Stimulated activated CD4-positive, alpha-beta T cell treated with anti-CD3 and anti-CD28 coated beads, Interleukin-2, amount 100 ng/mL, for 48 hours (primary cell): ENCODE results near the gene STX11.

ENCODE experiments used
- DNase-seq, 2 donors: peaks; one replicate each; pipeline ENCODE4 v3.0.0-alpha.2; 2020

Gene STX11

GRCh38 chr6:144215932-144216667 is 65.8 kb downstream of the STX11 start:
- DNase-seq = peak; percentile 87 to 95

- DNase-seq = no peak
These were observed 66.4 kb downstream of the STX11 start for GRCh38 chr6:144216668-144217218.

DNA sequence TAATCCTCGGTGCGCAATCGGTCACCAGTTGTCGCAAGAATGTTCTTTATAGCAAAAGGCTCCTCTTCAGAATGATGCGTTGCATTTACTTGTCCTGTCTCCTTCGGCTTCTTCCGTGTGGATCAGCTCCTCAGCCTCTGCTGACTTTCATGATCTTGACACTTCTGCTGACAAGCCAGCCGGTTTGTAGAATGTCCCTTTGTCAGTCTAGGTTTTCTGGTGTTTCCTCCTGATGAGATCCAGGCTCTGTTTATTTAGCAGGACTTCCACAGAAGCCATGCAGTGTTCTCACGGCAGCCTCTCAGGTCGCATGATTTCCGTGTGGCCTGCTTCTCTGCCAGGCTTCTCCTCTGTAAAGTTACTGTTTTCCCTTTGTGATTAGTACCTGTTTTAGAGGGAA is 66.9 kb downstream of the STX11 start:
- DNase-seq = no peak

DNA sequence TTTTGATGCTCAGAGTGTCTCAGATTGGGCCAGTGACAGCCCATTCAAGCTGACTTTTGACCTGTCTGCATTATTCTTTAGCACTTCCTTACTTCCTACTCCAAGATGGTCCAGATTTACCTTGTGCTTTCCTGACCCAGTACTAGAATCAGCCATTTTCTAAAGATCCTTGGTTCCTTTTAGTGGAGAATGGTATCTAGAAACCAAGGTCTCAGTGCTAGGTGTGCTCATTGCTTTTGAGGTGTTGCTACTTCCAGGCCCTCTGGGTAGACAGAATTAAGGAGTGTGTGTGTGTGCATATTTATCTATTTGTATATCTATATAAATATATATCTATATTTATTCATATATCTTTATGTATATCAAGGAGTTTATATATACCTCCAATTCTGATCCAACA is 67.5 kb downstream of the STX11 start:
- DNase-seq = no peak

GRCh38 chr6:144219056-144219685 is 68.9 kb downstream of the STX11 start:
- DNase-seq = no peak

DNA sequence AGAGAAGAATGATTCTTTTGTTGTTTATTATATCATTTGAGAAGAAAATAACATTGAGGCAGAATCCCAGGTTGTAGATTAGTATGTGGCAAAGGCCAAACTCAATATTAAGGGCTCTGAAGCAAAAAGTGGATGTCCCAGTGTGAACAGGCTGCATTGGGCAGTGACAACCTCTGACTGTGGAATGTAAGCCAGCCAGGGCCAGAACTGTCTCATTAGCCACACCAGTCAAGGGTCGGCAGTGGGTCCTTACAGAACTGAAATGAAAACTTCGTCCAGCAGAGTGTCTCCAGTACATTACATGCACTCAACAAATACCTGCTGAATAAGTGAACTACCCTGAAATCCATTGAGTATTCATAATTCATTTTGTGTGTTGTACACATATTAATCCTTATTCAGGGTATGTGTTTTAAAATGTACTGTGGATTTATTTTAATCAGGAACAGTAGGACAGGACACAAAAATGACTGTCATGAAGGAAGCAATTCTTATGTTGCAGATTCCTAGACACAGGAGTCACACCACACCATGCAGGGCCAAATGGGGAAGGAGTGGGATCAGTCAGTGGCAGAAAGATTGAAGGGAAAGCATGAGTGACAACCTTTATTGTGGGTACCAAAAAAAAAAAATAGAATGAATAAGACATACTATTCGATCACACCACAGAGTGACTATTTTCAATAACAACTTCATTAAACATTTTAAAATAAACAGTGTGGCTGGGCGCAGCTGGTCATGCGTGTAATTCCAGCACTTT is 69.9 kb downstream of the STX11 start:
- DNase-seq = no peak

GRCh38 chr6:144223686-144224085 is 73.4 kb downstream of the STX11 start:
- DNase-seq = no peak

GRCh38 chr6:144231721-144232120 is 81.4 kb downstream of the STX11 start:
- DNase-seq = no peak

GRCh38 chr6:144232176-144232831 is 82.0 kb downstream of the STX11 start:
- no peak for DNase-seq

GRCh38 chr6:144232832-144233230 is 82.5 kb downstream of the STX11 start:
- no peak for DNase-seq

DNA sequence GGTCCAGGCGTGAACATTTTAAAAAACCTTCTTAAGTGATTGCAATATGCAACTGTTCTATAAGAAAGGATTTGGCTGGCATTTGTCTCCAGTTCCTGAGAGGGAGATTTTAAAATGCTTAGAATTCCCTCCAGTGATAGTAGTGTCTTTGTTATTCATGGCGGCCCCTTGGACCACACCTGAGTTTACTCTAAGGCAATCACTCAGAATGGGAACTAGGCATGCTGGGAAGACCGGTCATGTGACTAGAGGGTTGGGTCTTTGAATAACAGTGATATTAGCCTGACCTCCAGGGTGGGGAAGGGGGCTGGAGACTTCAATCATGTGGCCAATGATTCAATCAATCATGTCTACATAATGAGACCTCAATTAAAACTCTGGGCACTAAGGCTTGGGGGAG is 84.1 kb downstream of the STX11 start:
- no peak for DNase-seq

DNA sequence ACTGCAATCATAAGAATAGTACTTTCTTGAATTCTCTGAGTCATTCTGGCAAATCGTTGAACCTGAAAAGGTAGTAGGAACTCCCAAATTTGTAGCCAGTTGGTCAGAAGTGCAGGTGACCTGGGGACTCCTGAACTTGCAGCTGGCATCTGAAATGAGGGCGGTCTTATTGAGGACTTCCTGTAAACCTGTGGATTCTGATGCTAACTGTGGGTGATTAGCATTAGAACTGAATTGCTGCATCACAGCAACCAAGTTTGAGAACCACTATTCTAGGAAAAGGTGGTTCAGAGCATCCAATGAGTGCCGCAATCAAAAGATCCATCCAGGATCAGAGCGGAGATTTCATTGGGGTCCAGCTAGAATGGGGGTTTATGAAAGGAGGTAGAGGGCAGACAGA is 84.6 kb downstream of the STX11 start:
- no peak for DNase-seq
